SK-N-MC (cell line): ENCODE results near the gene ARHGEF16.

Experiments used
- EZH2 ChIP-seq: fragments of 200-600 bp; sonication (generic); IDR thresholded peaks from one replicate; pipeline ENCODE4 v1.6.1; 2017; ENCODE audit warnings: antibody characterized with exemption
- FOXP2 ChIP-seq: optimal IDR thresholded peaks from 2 replicates; pipeline ENCODE3; 2011; ENCODE audit warnings: mild to moderate bottlenecking, moderate library complexity; ENCODE audit not compliant: insufficient read depth; ENCODE audit errors: extremely low read length, control extremely low read depth
- POLR2AphosphoS5 ChIP-seq: IDR thresholded peaks from 2 replicates; pipeline ENCODE4 v1.6.1; 2012; ENCODE audit warnings: mild to moderate bottlenecking, low read depth, low read length, borderline replicate concordance

DNA sequence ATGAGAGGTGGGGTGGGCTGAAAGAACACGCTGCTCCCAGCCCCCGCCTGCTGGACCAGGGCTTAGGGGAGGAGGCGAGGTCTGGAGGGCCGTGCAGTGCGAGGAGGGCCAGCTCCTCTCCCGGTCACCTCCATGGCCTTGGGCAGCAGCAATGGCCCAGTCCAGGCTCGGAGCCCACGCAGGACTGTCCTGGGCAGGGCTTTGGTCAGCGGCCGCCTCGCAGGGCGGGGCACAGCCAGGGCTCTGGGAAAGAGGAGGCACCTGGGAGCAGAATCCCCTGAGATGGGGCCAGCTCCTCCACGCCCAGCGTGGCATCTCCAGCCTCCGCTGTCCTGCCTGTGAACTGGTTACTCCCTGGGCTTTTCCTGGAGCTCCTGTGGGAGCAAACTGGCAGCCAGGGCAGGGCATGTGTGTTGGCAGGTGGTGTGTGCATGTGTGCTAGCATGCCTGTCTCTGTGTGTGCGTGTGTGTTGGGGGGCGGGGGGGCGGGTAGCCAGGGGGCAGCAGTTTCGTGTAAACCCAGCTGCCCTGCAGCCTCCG is 27.4 kb downstream of the ARHGEF16 start:
- no peak for TF ChIP-seq POLR2AphosphoS5
- no peak for TF ChIP-seq EZH2
- TF ChIP-seq FOXP2 = no peak
